ENCODE data around the gene CDHR2. TPM values are rescaled to one million over a fixed set of nuclear protein-coding genes. Genes with fewer than 3 reads are reported as not detected.

The CDHR2 gene
- total and polyA plus RNA-seq, 2 of the 13 experiments (the other 11 are each of a cell fraction or from before 2014, with no cell fraction given): 17.9 to 20.9 TPM

- no peak overlapping the region for H2AFZ ChIP-seq (ENCODE audit: low read length)
- no peak overlapping the region for H3K9ac ChIP-seq (ENCODE audit: insufficient read depth, low read depth, low read length)
- no peaks in the 10 kb centered on the region; the same call in 1 of the 2 replicates for H3K9me3 ChIP-seq (ENCODE audit: low read length)
- peak overlapping the region in 1 of 3 experiments; percentile 40; a peak in 1 of 6 replicates for H3K4me3 ChIP-seq (replicated peaks in 1 of 3; ENCODE audit: insufficient read depth in 1 of 3, low read depth in 2 of 3, low read length in 3 of 3)
- CTCF ChIA-PET (ENCODE audit: low intra/inter-chr PET ratio, low total read pairs): no interaction called here
- no peak for ATAC-seq
- H3K4me1 ChIP-seq (ENCODE audit: insufficient read depth, low read length): no peaks in the 10 kb centered on the region
- no peak for FAIRE-seq
- intact Hi-C loops (cut with micrococcal nuclease; ENCODE audit: unreplicated experiment): no loop called here
- no peak overlapping the region for H3K27ac ChIP-seq (ENCODE audit: extremely low read length, insufficient read depth, low read length)
- peaks cover 0 to 9% of the 10 kb centered on the region in 2 experiments; a peak in 1 of 5 replicates for H3K36me3 ChIP-seq (replicated peaks in 1 of 2; ENCODE audit: control insufficient read depth in 1 of 2, insufficient read depth in 2 of 2, low read length in 2 of 2)
- POLR2A ChIA-PET: no interaction called here
- no peaks in the 10 kb centered on the region; a peak in 1 of 5 replicates for H3K27me3 ChIP-seq (ENCODE audit: control insufficient read depth in 1 of 2, insufficient read depth in 2 of 2, low read length in 2 of 2)
- H3K4me2 ChIP-seq (ENCODE audit: low read depth, low read length): peak overlapping the region; percentile 39; the same call in 1 of the 2 replicates
- no TSS peak for BruUV-seq (replicated peaks)
- in situ Hi-C loops (cut with HindIII; ENCODE audit: extremely low pct_ligation_motif_present, low pct_unique_long_range_greater_than_20kb): loop anchor here (25.0 kb wide), 1 partner anchor 859 kb away; no protein-coding TSS in a partner anchor
- no peak for TF ChIP-seq KDM3A (CRISPR knock-in tag; IDR thresholded peaks at IDR 0.05; ENCODE audit: low read depth)
- no peak for TF ChIP-seq ZGPAT (CRISPR knock-in tag; IDR thresholded peaks at IDR 0.05)
- TF ChIP-seq ZNF879 (CRISPR knock-in tag; IDR thresholded peaks at IDR 0.05): no peak
- H4K20me1 ChIP-seq (ENCODE audit: insufficient read depth, low read length): 0 out of 2 replicates have a peak, but pooled peaks cover 1% of the 10 kb centered on the region
- no peak for DNase-seq (ENCODE audit: low spot score)
- no peaks in the 10 kb centered on the region for H3K79me2 ChIP-seq (ENCODE audit: insufficient read depth, low read length)
- WGBS (ENCODE audit: low lambda C conversion rate): 95% methylated on average over 22 of the region's 23 CpGs
Measured at GRCh38 chr5:176596069-176596644, 47.0 kb downstream of the CDHR2 start.

- DNase-seq (ENCODE audit: low spot score) (no peak), ATAC-seq (peak; percentile 78), FAIRE-seq (no peak)
- Histone ChIP-seq H3K9me3 (ENCODE audit: low read length) (no peaks in the 10 kb centered on the region), H3K4me1 (ENCODE audit: insufficient read depth, low read length) (no peaks in the 10 kb centered on the region), H3K79me2 (ENCODE audit: insufficient read depth, low read length) (no peaks in the 10 kb centered on the region), H2AFZ (ENCODE audit: low read length) (no peak overlapping the region), H3K9ac (ENCODE audit: insufficient read depth, low read depth, low read length) (no peak overlapping the region), H3K36me3 (replicated peaks in 1 of 2; ENCODE audit: control insufficient read depth in 1 of 2, insufficient read depth in 2 of 2, low read length in 2 of 2) (peaks cover 0 to 9% of the 10 kb centered on the region in 2 experiments; a peak in 1 of 5 replicates), H3K27me3 (ENCODE audit: control insufficient read depth in 1 of 2, insufficient read depth in 2 of 2, low read length in 2 of 2) (no peaks in the 10 kb centered on the region; a peak in 1 of 5 replicates), H3K4me3 (replicated peaks in 1 of 3; ENCODE audit: insufficient read depth in 1 of 3, low read depth in 2 of 3, low read length in 3 of 3) (peak overlapping the region in 1 of 3 experiments; percentile 40; a peak in 1 of 6 replicates), H4K20me1 (ENCODE audit: insufficient read depth, low read length) (0 out of 2 replicates have a peak, but pooled peaks cover 4% of the 10 kb centered on the region), H3K27ac (ENCODE audit: extremely low read length, insufficient read depth, low read length) (no peak overlapping the region), H3K4me2 (ENCODE audit: low read depth, low read length) (peak overlapping the region; percentile 49)
- in situ Hi-C loops (cut with HindIII; ENCODE audit: extremely low pct_ligation_motif_present, low pct_unique_long_range_greater_than_20kb): loop anchor here (25.0 kb wide), 1 partner anchor 860 kb away; no protein-coding TSS in a partner anchor
- ChIA-PET CTCF (ENCODE audit: low intra/inter-chr PET ratio, low total read pairs) (no interaction called here), POLR2A (no interaction called here)
- intact Hi-C loops (cut with micrococcal nuclease; ENCODE audit: unreplicated experiment): no loop called here
- 88% methylated on average over 97 of the region's 98 CpGs for WGBS (ENCODE audit: low lambda C conversion rate)
- BruUV-seq (replicated peaks): no TSS peak
- TF ChIP-seq KDM2A (CRISPR knock-in tag; IDR thresholded peaks at IDR 0.05; ENCODE audit: borderline replicate concordance, low read depth) (peak; percentile 27; the same call in 1 of the 2 replicates), TCF12 (IDR thresholded peaks at IDR 0.05) (no peak), TCF12 (CRISPR knock-in tag; IDR thresholded peaks at IDR 0.05) (no peak), CTCF (CRISPR knock-in tag; IDR thresholded peaks at IDR 0.05) (0 out of 2 replicates have a peak, but pooled peaks have one; percentile 21), MXD1 (CRISPR knock-in tag; IDR thresholded peaks at IDR 0.05) (no peak), ZNF329 (CRISPR knock-in tag; IDR thresholded peaks at IDR 0.05; ENCODE audit: low read depth) (no peak), ZNF101 (CRISPR knock-in tag; IDR thresholded peaks at IDR 0.05; ENCODE audit: borderline replicate concordance, low read depth) (no peak), AGO2 (optimal IDR thresholded peaks at IDR 0.05; ENCODE audit: low read depth, low read length) (peak; percentile 15), ARNT (IDR thresholded peaks at IDR 0.05) (no peak)
Measured at GRCh38 chr5:176596689-176597416, 47.7 kb downstream of the CDHR2 start.

Measured in HepG2 (cell line).